Lung (tissue), 12 donors: ENCODE data around the gene UQCRC1. TPM values are rescaled to one million over a fixed set of nuclear protein-coding genes. Genes with fewer than 3 reads are reported as not detected.

Experiments used
- ATAC-seq: fragments of 200-7000 bp; cut with Tn5 transposase; one replicate; pipeline ENCODE4 v1.9.1; 2020; ENCODE audit warnings: moderate number of reproducible peaks; ENCODE audit not compliant: insufficient read depth, low FRiP score
- DNase-seq, 3 donors: peaks; one replicate each; pipeline ENCODE4 v3.0.0-alpha.2; 2013 to 2017
- H3K27ac ChIP-seq, 2 donors: one replicate each; pipeline ENCODE4 v1.5.1; 2013; ENCODE audit warnings: mild to moderate bottlenecking in 2 of 2, moderate library complexity in 2 of 2, control low read depth in 1 of 2, inconsistent platforms in 1 of 2, low read depth in 1 of 2, low read length in 1 of 2
- H3K27me3 ChIP-seq, 3 donors: one replicate each; pipeline ENCODE4 v1.5.1; 2013; ENCODE audit warnings: low read length in 2 of 3; ENCODE audit not compliant: control insufficient read depth in 3 of 3, insufficient read depth in 3 of 3
- H3K36me3 ChIP-seq, 4 donors: one replicate each; pipeline ENCODE4 v1.5.1; 2013; ENCODE audit warnings: low read length in 4 of 4, mild to moderate bottlenecking in 1 of 4, moderate library complexity in 1 of 4; ENCODE audit not compliant: control insufficient read depth in 4 of 4, insufficient read depth in 4 of 4
- H3K4me1 ChIP-seq, 5 donors: one replicate each; pipeline ENCODE4 v1.5.1; 2013; ENCODE audit warnings: low read length in 5 of 5, mild to moderate bottlenecking in 2 of 5, moderate library complexity in 1 of 5; ENCODE audit not compliant: control insufficient read depth in 5 of 5, insufficient read depth in 5 of 5
- H3K4me3 ChIP-seq: one replicate; pipeline ENCODE4 v1.5.1; 2013; ENCODE audit warnings: mild to moderate bottlenecking, control low read depth, moderate library complexity
- H3K9ac ChIP-seq, 2 donors: one replicate each; pipeline ENCODE4 v1.5.1; 2013; ENCODE audit warnings: low read length in 2 of 2, control low read depth in 1 of 2; ENCODE audit not compliant: insufficient read depth in 1 of 2
- H3K9me3 ChIP-seq, 4 donors: one replicate each; pipeline ENCODE4 v1.5.1; 2013; ENCODE audit warnings: low read length in 3 of 4, mild to moderate bottlenecking in 1 of 4, moderate library complexity in 1 of 4; ENCODE audit not compliant: control insufficient read depth in 4 of 4, insufficient read depth in 3 of 4
- WGBS, 2 donors: extraction: QIAGEN DNeasy Blood & Tissue Kit; methylation state at CpG; one replicate each; pipeline ENCODE4 v1.1.7; 2013; 5-methylcytosine and 5-hydroxymethylcytosine counted together
- polyA plus RNA-seq, 2 donors: library from polyadenylated mRNA; stranded (reverse); fragments of 200-250 nt; gene quantifications; one replicate each; pipeline ENCODE4 v1.2.1, GENCODE V29; 2013
- total RNA-seq, 2 donors: library from RNA; depleted of rRNA in 1 of 2; stranded (reverse); fragments of >200 nt in 1 of 2; gene quantifications; one replicate each; pipeline ENCODE4 v1.2.1, GENCODE V29; 2014 to 2021
- TF ChIP-seq, protein P1 (sequence below): IDR thresholded peaks from 2 replicates; pipeline ENCODE4 v1.5.1; 2012; ENCODE audit warnings: mild to moderate bottlenecking; ENCODE audit errors: control extremely low read depth, extremely low read depth
- donor health status: control.
- donor health status: control.
- donor health status: Bipolar disorder and iron deficiency.
- donor health status: healthy.
- donor health status: DM: yes; HTN: yes; CAD: no.

The UQCRC1 gene
- total and polyA plus RNA-seq, 4 donors = 98.5 to 225 (median 176) TPM

DNA sequence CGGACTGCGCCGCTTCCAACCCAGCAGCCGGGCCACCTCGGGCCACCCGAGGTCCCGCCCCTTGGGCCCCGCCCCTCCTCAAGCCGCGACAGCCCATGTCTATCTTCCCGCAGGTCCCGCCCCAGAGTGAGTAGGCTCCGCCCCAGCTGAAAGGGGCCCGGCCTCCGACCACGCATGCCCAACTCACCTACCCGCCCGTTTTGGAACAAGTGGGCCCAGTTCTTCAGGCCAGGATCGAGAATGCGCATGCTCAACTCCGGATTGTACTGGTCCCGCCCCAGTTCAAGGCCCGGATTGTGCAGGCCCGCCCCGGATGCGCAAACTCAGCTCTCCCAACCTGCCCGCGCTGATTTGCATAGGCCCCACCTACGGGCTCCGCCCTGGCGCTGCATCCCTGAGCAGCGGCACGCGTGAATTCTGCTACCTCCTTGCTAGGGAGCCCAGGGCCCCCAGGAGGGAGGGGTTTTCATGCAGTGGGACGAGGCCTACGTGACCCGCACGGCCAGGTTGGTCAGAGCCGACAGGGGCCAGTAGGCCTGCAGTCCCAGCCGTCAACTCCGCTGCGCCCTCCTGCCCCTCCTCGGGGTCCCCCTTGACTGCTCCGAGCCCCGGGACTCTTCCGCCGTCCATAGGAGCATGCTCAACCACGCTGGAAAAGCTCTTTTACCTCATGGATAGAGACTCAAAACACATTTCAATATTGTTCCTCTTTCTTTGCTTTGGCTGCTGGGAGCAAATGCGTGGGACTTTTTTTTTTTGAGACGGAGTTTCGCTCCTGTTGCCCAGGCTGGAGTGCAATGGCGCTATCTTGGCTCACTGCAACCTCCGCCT lies 52.4 kb downstream of the UQCRC1 start, which contains the start of gene PFKFB4:
Gene PFKFB4 (minus strand): TSS at position 8 of the 831 bp plus-strand sequence. CDS start 26 bp downstream, outside the sequence.
- no peak within 1 kb of the TSS for H3K9ac ChIP-seq
- peaks cover 0 to 40% (median 12%) of the 10 kb centered on the region in 5 donors for H3K4me1 ChIP-seq
- ATAC-seq = peak; percentile 92

GRCh38 chr3:48555949-48556795 lies 53.3 kb downstream of the UQCRC1 start:
- no peak overlapping the region for H3K9ac ChIP-seq
- H3K27me3 ChIP-seq = no peaks in the 10 kb centered on the region
- H3K4me1 ChIP-seq = peaks cover 0 to 36% (median 12%) of the 10 kb centered on the region in 5 donors
- peak overlapping the region; percentile 43 for H3K4me3 ChIP-seq
- H3K9me3 ChIP-seq = no peaks in the 10 kb centered on the region
- WGBS, 2 donors = 18% methylated on average over 28 to 29 of the region's 29 CpGs
- ATAC-seq (no peak), DNase-seq (no peak)
- H3K27ac ChIP-seq = peak overlapping the region in 1 of 2 donors; percentile 74
- TF ChIP-seq, protein P1, sequence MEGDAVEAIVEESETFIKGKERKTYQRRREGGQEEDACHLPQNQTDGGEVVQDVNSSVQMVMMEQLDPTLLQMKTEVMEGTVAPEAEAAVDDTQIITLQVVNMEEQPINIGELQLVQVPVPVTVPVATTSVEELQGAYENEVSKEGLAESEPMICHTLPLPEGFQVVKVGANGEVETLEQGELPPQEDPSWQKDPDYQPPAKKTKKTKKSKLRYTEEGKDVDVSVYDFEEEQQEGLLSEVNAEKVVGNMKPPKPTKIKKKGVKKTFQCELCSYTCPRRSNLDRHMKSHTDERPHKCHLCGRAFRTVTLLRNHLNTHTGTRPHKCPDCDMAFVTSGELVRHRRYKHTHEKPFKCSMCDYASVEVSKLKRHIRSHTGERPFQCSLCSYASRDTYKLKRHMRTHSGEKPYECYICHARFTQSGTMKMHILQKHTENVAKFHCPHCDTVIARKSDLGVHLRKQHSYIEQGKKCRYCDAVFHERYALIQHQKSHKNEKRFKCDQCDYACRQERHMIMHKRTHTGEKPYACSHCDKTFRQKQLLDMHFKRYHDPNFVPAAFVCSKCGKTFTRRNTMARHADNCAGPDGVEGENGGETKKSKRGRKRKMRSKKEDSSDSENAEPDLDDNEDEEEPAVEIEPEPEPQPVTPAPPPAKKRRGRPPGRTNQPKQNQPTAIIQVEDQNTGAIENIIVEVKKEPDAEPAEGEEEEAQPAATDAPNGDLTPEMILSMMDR = no peak
- no peaks in the 10 kb centered on the region for H3K36me3 ChIP-seq

More for the DNA sequence above, 52.4 kb downstream of the UQCRC1 start, which contains the start of gene PFKFB4:
- WGBS, 2 donors = 0 to 1% methylated on average over 50 to 53 of the region's 53 CpGs
- H3K36me3 ChIP-seq = no peaks in the 10 kb centered on the region
- no peaks in the 10 kb centered on the region for H3K27me3 ChIP-seq
- H3K9me3 ChIP-seq = no peaks in the 10 kb centered on the region
- TF ChIP-seq, protein P1 = no peak
- DNase-seq = peak; percentile 99 to 100 (median 100)
- H3K27ac ChIP-seq = peak within 1 kb of the TSS; percentile 39 to 75
- H3K4me3 ChIP-seq = peak within 1 kb of the TSS; percentile 43

- no peak overlapping the region for H3K4me3 ChIP-seq
- WGBS, 2 donors = 79 to 89% methylated on average over 10 of the region's 10 CpGs
- TF ChIP-seq, protein P1 = no peak
- H3K9ac ChIP-seq = no peak overlapping the region
- no peaks in the 10 kb centered on the region for H3K27me3 ChIP-seq
- H3K4me1 ChIP-seq = peaks cover 0 to 28% (median 10%) of the 10 kb centered on the region in 5 donors
- DNase-seq (no peak), ATAC-seq (no peak)
- no peak overlapping the region for H3K27ac ChIP-seq
- H3K9me3 ChIP-seq = no peaks in the 10 kb centered on the region
- no peaks in the 10 kb centered on the region for H3K36me3 ChIP-seq
Observed at GRCh38 chr3:48555231-48555948, 54.1 kb downstream of the UQCRC1 start.
